ENCODE results near the gene SLC39A7. TPM values are rescaled to one million over a fixed set of nuclear protein-coding genes. Genes with fewer than 3 reads are reported as not detected.
"Not testable (repeated sequence)": the region's sequence is repeated elsewhere in the genome, so short reads cannot be mapped to it uniquely, and the experiment has no call there.

The SLC39A7 gene
- total RNA-seq, 1 donor from 2014 or later: 83.1 TPM

- DNase-seq (ENCODE audit: low read depth in 2 of 2): peak; percentile 74 to 93
Observed at GRCh38 chr6:33204415-33205190, 3.9 kb downstream of the SLC39A7 start, which contains the start of gene HSD17B8. Gene HSD17B8 (plus strand): TSS chr6:33204655. CDS start chr6:33204669, 14 bp downstream.

GRCh38 chr6:33205191-33206026, 4.7 kb downstream of the SLC39A7 start:
- DNase-seq (ENCODE audit: low read depth in 2 of 2): no peak

DNA sequence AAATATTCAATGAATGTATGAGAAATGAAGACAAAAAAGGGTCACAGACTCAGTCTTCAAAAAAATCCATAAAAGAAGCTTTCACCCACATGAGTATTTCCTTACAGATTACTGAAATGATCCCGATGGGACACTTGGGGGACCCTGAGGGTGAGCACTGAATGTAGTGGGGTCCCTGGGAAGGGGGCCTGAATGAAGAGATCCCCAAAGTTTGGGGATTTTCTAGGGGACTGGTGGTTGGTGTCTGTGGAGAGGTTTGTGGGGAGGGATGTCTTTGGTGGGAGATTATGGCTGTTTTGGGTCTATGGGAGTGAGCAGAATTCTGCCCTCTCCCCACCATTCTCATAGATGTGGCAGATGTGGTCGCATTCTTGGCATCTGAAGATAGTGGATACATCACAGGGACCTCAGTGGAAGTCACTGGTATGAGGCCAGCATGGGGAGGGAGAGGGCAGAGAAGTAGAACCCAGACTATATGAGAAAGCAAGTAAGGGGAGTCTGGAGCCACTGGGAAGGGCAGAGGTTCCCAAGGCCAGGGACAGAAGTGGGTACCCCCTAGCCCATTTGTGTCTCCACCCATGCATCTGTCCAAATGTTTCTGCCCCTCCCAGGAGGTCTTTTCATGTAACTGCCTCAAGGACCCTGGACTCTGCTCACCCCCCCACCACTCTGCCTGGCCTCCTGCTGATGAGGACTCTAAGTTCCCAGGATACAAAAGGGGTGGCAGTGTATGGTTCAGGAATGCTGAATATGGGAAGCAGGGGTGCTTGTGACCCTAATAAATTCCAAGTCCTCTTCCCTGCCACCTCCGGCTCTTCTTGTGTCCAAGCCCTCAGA, 5.6 kb downstream of the SLC39A7 start:
- DNase-seq (ENCODE audit: low read depth in 2 of 2): no peak

- DNase-seq (ENCODE audit: low read depth in 2 of 2): peak in 1 of 2 donors; percentile 69
Observed at GRCh38 chr6:33206864-33207551, 6.3 kb downstream of the SLC39A7 start.

DNA sequence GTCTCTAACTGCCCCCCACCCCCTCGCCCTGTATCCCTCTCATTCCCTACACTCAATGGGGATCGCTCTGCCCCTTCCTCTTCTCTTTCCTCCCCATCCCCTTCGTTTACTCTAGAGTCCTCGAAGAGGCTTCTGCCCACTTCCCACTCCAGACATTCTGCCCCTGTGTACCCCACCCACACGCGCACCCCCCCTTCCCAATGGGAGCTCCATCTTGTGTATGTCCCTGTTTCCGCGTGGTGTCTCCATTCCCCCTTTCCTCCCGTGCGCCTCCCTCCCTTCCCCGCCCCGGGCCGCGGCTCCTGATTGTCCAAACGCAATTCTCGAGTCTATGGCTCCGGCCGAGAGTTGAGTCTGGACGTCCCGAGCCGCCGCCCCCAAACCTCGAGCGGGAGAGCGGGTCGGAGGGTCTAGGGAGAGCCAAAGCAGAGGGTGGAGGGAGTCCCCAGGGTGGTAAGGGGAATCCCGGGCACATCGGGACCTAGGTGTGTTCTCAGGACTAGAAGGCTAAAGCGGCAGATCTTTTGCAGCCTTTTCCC, 7.0 kb downstream of the SLC39A7 start:
- peak in 1 of 2 donors; percentile 57 for DNase-seq (ENCODE audit: low read depth in 2 of 2)

GRCh38 chr6:33208091-33208967, 7.7 kb downstream of the SLC39A7 start, which contains the start of gene RING1:
Gene RING1 (plus strand): TSS chr6:33208500. CDS start chr6:33208823, 323 bp downstream.
- DNase-seq (ENCODE audit: low read depth in 2 of 2): peak in 1 of 2 donors; percentile 81

- DNase-seq (ENCODE audit: low read depth in 2 of 2): no peak
Observed at GRCh38 chr6:33209856-33210255, 9.2 kb downstream of the SLC39A7 start.

DNA sequence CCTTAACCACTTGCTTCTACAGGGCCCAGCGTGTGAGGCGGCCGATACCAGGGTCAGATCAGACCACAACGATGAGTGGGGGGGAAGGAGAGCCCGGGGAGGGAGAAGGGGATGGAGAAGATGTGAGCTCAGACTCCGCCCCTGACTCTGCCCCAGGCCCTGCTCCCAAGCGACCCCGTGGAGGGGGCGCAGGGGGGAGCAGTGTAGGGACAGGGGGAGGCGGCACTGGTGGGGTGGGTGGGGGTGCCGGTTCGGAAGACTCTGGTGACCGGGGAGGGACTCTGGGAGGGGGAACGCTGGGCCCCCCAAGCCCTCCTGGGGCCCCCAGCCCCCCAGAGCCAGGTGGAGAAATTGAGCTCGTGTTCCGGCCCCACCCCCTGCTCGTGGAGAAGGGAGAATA, 10.5 kb downstream of the SLC39A7 start:
- no peak for DNase-seq (ENCODE audit: low read depth in 2 of 2)

DNA sequence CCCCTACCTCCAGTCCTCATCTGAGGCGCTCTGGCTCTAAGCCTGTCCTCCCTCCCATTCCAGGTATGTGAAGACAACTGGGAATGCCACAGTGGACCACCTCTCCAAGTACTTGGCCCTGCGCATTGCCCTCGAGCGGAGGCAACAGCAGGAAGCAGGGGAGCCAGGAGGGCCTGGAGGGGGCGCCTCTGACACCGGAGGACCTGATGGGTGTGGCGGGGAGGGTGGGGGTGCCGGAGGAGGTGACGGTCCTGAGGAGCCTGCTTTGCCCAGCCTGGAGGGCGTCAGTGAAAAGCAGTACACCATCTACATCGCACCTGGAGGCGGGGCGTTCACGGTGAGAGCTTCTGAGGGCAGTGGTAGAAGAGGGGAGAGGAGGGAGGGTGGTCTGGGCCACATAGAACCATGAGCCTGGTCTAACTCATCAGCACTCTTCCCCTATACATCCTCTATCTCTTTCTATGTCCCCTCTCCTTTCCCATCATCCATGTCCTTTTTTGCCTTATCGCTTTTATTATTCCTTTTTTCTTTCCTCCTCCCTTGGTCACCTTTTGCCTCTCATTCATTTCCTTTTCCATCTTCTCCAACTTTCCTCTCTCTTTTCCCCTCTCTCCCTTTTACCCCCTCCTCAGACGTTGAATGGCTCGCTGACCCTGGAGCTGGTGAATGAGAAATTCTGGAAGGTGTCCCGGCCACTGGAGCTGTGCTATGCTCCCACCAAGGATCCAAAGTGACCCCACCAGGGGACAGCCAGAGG, 11.2 kb downstream of the SLC39A7 start:
- DNase-seq (ENCODE audit: low read depth in 2 of 2): no peak

DNA sequence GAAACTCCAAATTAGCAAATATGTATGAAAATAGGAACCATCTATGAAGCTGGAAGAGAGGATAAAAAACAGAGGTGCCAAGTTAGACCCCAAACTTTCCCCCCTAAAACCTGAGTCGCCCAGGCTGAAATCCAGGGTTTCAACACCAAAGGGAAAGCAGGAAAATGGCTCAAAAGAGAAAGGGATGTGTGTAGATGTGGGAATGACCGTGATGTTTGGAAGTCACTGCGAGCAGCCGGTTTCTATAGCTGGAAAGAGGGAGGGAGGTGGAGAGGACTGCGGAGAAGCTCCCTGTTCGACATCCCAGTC, 12.1 kb downstream of the SLC39A7 start:
- no peak for DNase-seq (ENCODE audit: low read depth in 2 of 2)

DNA sequence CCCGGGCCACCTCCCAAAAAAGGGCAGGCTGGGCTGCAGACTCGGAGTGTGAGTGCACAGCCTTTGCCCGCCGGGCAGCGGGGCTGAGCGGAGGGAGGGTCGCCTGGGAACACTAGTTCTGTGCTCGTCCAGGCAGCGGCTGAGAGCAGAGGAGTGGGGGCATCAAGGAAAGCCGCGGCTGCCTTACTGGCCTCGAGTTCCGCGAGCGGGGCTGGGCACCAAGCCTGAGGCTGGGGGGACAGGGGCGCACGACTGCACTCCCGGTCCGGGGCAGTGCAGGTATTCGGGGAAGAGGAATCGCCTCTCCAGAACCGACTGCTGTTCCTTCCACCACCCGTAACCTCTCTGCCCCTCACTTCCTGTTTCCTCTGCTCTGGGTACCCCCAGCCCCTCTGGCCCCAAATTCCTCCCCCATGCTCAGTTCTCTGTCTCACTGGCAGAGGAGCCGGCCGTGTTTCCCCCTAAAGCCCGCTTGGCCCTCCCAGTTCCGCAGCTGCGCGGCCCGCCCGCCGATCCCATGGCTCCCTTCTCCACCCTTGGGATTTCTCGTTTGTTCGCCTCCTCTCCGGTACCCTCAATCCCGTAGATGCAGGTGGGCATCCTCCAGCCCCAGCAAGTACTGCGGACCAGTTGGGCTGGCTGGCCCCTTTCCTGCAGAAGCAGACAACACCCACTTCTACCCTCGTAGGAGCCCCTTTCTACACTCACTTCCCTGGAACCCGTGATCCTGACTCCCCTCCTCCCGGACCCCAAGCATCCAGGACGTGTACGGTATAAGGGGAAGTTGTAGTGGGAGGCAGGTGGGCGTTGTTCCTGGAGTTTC, 12.7 kb downstream of the SLC39A7 start:
- no peak for DNase-seq (ENCODE audit: low read depth in 2 of 2)

DNA sequence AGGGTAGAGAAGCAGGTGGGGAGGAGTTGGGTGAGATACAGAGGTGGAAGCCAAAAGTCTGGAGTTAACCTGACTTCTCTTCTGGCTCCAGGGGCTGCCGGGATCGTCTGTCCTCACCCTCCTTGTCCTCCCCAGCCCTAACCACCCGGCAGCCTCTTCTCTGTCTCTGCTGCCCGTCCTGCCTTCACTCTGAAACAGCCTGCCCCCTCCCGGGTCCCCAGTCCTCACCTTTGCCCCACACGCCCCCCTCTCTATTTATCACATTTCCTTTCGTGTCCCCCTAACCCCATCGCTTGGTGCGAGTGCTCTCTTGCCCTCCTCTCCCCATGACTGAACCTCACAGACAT, 13.3 kb downstream of the SLC39A7 start:
- DNase-seq (ENCODE audit: low read depth in 2 of 2): no peak

DNA sequence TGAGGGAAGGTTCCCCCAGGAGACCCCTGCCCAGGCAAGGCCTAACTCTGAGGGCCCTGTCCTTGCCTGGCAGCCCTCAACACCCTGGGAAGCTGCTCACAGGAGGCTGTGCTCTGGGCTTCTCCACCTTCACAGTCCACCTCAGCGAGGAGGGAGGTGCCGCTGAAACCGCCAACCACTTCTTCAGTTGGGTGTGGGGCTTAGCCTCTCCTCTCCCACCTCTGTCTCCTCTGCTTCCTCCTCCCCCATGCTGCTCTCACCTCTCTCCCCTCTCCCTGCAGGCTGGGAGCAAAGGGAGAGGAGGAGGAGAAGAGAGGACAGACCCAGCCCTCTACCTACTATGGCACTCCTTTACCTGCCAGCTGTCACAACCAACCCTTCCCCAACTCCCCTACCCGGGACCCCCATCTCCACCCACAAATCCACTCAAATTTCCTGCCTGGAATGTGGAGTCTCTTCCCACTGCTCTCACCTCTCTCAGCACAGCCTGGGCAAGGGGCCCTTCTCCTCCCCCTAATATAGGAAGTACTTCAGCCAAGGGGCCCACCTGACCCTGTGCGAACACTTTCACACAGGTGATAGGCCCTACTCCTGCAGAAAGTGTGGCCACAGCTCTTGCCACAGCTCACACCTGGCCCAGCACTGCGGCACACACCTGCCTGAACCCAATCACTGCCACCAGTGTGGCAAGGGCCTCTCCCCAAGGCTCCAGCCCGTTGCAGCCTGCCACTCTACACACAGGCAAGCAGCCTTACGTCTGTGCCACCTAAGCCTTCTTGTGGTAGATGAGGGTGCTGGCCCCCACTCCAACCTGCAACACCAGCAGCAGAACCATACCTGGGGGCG, 14.8 kb downstream of the SLC39A7 start:
- no peak for DNase-seq (ENCODE audit: low read depth in 2 of 2)

- DNase-seq (ENCODE audit: low read depth in 2 of 2): no peak
Observed at GRCh38 chr6:33216117-33216649, 15.5 kb downstream of the SLC39A7 start.

DNA sequence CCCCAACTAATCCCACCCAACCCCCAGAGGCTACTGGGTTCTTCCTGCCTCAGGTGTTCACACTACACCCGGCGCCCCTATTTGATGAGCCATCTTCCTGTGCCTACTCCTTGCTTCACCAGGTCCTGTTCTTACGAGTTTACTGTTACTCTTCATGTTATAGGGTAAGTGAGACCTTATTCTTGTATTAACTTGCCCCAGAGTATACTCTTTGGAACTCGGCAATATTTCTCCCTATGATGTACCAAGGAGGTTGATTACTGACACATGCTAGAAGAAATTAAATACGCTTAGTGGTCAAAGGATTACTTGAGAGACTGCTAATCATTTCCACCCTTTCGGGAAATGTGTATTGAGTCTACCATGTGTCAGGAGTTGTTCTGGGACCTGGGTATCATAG, 16.6 kb downstream of the SLC39A7 start:
- DNase-seq (ENCODE audit: low read depth in 2 of 2): no peak

DNA sequence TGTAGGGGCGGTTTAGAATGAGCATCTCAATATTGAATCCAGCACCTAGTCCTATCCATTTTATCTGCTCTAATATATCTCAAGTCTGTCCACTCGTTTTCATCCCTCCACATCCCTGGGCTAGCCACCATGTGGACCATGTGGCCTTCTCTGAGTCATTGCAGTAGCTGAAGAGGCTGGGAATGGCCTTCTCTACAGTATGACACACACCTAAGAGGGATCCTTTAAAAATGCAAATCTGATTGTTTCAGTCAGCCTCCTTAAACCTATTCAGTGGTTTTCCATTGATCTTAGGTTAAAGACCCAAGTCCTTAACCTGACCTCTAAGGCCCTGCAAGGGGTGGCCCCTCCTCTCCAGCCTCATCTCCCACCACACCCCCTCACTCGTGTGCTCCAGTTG, 17.0 kb downstream of the SLC39A7 start:
- DNase-seq (ENCODE audit: low read depth in 2 of 2): no peak

DNA sequence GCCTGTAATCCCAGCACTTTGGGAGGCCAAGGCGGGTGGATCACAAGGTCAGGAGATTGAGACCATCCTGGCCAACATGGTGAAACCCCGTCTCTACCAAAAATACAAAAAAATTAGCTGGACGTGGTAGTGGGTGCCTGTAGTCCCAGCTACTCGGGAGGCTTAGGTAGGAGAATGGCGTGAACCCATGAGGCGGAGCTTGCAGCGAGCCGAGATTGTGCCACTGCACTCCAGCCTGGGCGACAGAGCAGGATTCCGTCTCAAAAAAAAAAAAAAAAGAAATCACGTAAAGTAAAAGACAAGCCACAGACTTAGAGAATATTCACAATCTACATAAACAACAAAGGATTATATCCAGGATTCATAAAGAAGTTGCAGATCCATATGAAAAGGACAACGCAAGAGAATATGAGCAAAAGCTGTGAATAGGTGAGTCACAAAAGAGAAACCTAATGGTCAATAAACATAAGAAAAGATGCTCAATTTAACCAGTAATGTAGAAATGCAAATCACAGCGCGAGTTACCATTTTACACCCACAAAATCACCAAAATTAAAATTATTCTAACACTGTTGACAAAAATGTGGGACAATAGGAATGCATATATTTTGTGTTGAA, 25.9 kb downstream of the SLC39A7 start:
- not testable (repeated sequence) for DNase-seq (ENCODE audit: low read depth in 2 of 2)
